Lower leg skin (tissue), 4 donors: ENCODE measurements around the gene HINFP. TPM values are rescaled to one million over a fixed set of nuclear protein-coding genes. Genes with fewer than 3 reads are reported as not detected.

Source experiments
- DNase-seq, 2 donors: peaks; one replicate each; pipeline ENCODE4 v3.0.0-alpha.2; 2019; ENCODE audit warnings: low spot score in 2 of 2
- H3K4me3 ChIP-seq: fragments of 200-600 bp; sonication (generic); 2 replicates; pipeline ENCODE4 v1.5.1; 2017; ENCODE audit warnings: mild to moderate bottlenecking, low read depth; ENCODE audit not compliant: poor library complexity, severe bottlenecking
- POLR2A ChIP-seq, 2 donors: fragments of 450-650 bp; IDR thresholded peaks; one replicate each; pipeline ENCODE4 v1.6.1; 2016 to 2017; ENCODE audit warnings: antibody characterized with exemption in 2 of 2, mild to moderate bottlenecking in 1 of 2, moderate library complexity in 1 of 2
- WGBS, 2 donors: methylation state at CpG; one replicate each; pipeline ENCODE4 v1.1.5; 2018; 5-methylcytosine and 5-hydroxymethylcytosine counted together
- intact Hi-C: fragments of 100-400 bp; cut with DNase I; formaldehyde crosslinking; loops from one replicate; pipeline ENCODE4 v1.15.0; 2023; ENCODE audit warnings: low total_unique reads
- total RNA-seq, 4 donors: library from RNA; depleted of rRNA; stranded (reverse); fragments of >200 nt; gene quantifications; one replicate each; pipeline ENCODE4 v1.1.0, GENCODE V29; 2016
- TF ChIP-seq, protein P1 (sequence below), 3 donors: fragments of 450-650 bp; IDR thresholded peaks; one replicate each; pipeline ENCODE4 v1.5.1; 2016; ENCODE audit warnings: antibody characterized with exemption in 3 of 3, mild to moderate bottlenecking in 3 of 3, moderate library complexity in 2 of 3

The HINFP gene
- total RNA-seq, 4 donors from 2014 or later, result 15.0 to 39.6 (median 31.2) TPM

DNA sequence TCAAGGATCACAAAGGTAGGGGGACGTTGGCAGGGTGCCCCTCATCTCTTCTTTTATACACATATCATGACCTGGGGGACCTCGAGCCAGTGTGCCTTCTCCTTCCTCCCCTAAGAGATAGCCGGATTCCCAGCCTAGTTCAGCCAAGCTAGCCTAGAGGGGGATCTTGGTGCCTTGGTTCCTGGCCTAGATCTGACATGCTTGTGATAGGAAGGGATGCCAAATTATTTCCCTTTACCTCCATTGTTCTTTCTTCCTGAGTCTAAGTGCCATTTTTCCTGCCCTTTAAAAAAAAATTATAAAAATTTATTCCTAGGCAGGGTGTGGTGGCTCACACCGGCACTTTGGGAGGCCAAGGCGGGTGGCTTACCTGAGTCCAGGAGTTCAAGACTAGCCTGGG is 7.0 kb upstream of the HINFP start:
- WGBS, 2 donors, result 80 to 83% methylated on average over 5 of the region's 5 CpGs
- no peak overlapping the region for H3K4me3 ChIP-seq
- DNase-seq, result no peak
- no peak for TF ChIP-seq POLR2A (IDR thresholded peaks at IDR 0.05)
- TF ChIP-seq, protein P1, sequence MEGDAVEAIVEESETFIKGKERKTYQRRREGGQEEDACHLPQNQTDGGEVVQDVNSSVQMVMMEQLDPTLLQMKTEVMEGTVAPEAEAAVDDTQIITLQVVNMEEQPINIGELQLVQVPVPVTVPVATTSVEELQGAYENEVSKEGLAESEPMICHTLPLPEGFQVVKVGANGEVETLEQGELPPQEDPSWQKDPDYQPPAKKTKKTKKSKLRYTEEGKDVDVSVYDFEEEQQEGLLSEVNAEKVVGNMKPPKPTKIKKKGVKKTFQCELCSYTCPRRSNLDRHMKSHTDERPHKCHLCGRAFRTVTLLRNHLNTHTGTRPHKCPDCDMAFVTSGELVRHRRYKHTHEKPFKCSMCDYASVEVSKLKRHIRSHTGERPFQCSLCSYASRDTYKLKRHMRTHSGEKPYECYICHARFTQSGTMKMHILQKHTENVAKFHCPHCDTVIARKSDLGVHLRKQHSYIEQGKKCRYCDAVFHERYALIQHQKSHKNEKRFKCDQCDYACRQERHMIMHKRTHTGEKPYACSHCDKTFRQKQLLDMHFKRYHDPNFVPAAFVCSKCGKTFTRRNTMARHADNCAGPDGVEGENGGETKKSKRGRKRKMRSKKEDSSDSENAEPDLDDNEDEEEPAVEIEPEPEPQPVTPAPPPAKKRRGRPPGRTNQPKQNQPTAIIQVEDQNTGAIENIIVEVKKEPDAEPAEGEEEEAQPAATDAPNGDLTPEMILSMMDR (IDR thresholded peaks at IDR 0.05), result no peak
- intact Hi-C loops, result no loop called here

DNA sequence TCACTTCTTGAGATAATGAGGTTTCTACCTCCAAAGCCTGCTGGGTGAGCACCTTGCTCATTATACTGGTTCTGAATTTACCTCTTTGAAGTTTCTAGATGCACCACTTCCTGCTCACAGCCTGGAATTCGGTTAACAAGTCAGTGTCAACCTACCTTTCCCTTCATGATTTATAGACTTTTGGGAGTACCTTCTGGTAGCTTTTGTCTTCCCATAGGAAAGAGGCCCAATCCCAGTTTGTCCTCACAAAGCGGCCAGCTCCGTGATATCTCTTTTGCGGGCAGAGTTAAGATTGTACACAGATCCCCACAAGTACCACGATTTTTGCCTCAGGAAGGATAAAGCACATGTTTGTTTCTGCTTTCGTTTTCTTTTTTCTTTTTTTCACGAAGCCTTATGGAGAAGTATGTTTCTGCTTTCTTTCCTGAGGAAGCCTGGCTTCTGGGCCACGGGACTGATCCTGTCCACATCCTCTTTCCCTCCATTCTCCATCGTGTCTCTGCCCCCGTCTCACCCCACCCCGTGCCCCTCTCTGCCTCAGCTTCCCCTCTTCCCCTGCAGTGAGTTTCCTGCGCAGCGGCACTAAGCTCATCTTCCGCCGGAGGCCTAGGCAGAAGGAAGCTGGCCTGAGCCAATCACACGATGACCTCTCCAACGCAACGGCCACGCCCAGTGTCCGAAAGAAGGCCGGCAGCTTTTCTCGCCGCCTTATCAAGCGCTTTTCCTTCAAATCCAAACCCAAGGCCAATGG is 5.7 kb upstream of the HINFP start:
- DNase-seq, result peak in 1 of 2 donors; percentile 46
- no peak overlapping the region for H3K4me3 ChIP-seq

DNA sequence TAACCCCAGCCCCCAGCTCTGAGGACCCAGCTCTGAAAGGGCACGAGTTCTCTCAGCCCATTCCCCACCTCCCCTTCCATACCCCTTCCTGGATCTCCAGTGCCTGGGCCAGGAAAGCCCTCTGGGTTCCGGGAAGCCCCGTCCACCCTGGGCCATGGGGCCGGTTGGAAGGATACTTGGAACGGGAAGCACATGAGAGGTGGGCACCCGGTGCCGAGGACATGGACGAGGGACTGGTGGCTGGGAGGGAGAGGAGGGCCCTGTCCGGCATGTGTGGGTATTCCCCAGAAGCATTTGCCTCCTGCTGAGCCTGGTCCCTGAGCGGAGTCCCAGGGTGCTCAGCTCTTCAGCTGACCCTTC is 5.2 kb upstream of the HINFP start:
- DNase-seq, result no peak
- H3K4me3 ChIP-seq, result no peak overlapping the region
- TF ChIP-seq, protein P1 (IDR thresholded peaks at IDR 0.05), result no peak
- TF ChIP-seq POLR2A (IDR thresholded peaks at IDR 0.05), result no peak
- 84 to 90% methylated on average over 10 of the region's 10 CpGs for WGBS, 2 donors
- intact Hi-C loops, result no loop called here

More for the DNA sequence above, 5.7 kb upstream of the HINFP start:
- 60 to 74% methylated on average over 24 of the region's 24 CpGs for WGBS, 2 donors
- TF ChIP-seq POLR2A (IDR thresholded peaks at IDR 0.05), result no peak
- intact Hi-C loops, result no loop called here

DNA sequence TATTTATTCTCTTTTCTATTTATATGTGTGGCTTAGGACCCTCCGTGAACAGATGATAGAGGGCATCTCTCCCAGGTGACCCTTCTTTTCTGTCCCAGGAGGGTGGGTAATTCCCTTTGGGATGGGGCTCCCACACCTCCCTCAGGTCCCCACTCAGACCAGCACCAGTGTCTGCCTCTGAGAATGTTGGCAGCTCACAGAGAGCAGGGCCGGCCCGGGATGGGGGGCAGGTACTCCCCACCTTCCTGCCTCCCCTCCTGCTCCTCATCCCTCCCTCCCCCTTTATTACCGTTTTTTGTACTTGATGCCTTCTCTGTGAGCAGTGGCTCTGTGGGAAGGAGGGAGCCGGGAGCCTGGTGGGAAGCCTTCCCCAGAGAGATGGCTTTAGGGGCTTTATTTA is 4.8 kb upstream of the HINFP start:
- DNase-seq, result no peak
- WGBS, 2 donors, result 68 to 75% methylated on average over 5 of the region's 5 CpGs

DNA sequence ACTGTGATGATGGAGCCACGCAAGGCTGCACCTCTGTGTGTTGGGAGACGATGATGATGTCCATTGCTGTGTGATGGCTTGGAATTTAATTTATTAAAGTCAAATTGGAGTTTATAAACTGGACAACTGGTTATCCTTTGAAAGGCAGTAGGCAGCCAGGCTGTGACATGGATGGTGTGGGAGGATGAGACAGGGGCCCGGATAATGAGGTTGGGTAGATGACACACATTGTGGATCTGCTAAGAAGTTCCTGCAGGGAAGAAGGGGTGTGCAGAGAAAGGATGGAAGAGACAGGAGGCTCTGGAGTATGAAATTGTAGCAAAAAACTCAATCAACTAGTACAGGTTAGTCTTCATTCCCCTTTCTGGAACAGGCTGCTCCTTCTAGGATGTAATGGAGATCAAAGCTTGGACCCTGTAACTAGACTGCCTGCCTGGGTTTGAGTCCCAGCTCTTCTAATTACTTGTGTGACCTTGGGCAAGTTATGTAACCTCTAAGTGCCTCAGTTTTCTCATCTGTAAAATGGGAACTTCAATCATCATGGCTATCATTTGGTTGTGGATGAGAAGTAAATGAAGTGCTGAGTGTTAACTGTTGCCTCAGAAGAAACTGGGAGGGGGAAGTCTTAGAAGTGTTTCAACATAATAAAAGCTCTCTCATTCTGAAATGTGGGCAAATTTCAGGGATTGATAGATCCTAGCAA is 4.2 kb upstream of the HINFP start:
- TF ChIP-seq, protein P1 (IDR thresholded peaks at IDR 0.05), result no peak
- TF ChIP-seq POLR2A (IDR thresholded peaks at IDR 0.05), result no peak
- no peak for DNase-seq
- intact Hi-C loops, result no loop called here
- no peak overlapping the region for H3K4me3 ChIP-seq
- WGBS, 2 donors, result 89 to 90% methylated on average over 3 of the region's 3 CpGs

More for the DNA sequence above, 4.8 kb upstream of the HINFP start:
- intact Hi-C loops, result no loop called here
- H3K4me3 ChIP-seq, result no peak overlapping the region
- TF ChIP-seq POLR2A (IDR thresholded peaks at IDR 0.05), result no peak
- TF ChIP-seq, protein P1 (IDR thresholded peaks at IDR 0.05), result no peak

DNA sequence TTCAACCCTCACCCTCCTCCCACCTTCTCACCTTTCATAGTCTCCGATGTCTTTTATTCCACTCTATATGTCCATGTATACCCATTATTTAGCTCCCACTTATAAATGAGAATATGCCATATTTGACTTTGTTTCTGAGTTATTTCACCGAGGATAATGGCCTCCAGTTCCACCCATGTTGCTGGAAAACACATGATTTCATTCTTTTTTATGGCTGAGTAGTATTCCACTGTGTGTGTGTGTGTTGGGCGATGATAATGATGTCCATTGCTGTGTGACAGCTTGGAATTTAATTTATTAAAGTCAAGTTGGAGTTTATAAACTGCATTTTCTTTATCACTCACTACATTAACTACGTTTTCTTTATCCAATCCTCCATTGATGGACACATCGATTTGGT is 3.2 kb upstream of the HINFP start:
- no peak overlapping the region for H3K4me3 ChIP-seq
- intact Hi-C loops, result no loop called here
- no peak for DNase-seq
- 97 to 98% methylated on average over 5 of the region's 5 CpGs for WGBS, 2 donors
- TF ChIP-seq, protein P1 (IDR thresholded peaks at IDR 0.05), result no peak
- no peak for TF ChIP-seq POLR2A (IDR thresholded peaks at IDR 0.05)
